Heart right ventricle (tissue), 16 donors: Measurements from ENCODE around the gene HSPA4L. TPM values are rescaled to one million over a fixed set of nuclear protein-coding genes. Genes with fewer than 3 reads are reported as not detected.

Experiments used
- ATAC-seq, 8 donors: fragments of 200-7000 bp; cut with Tn5 transposase; one replicate each; pipeline ENCODE4 v1.9.1; 2020; ENCODE audit warnings: mild to moderate bottlenecking in 8 of 8, moderate library complexity in 8 of 8, moderate number of reproducible peaks in 1 of 8
- DNase-seq, 2 donors: peaks; one replicate each; pipeline ENCODE4 v3.0.0-alpha.2; 2020
- H3K27ac ChIP-seq, 10 donors: fragments of 200-600 bp; sonication (generic) in 2 of 10; one replicate each; pipeline versions ENCODE4 v1.5.0 to v1.8.0; 2020 to 2022; ENCODE audit warnings: mild to moderate bottlenecking in 3 of 10
- H3K27me3 ChIP-seq, 7 donors: fragments of 200-600 bp; one replicate each; pipeline ENCODE4 v1.8.0; 2021 to 2022; ENCODE audit warnings: mild to moderate bottlenecking in 2 of 7
- H3K36me3 ChIP-seq, 9 donors: fragments of 200-600 bp; sonication (generic) in 1 of 9; one replicate each; pipeline versions ENCODE4 v1.5.0 to v1.8.0; 2020 to 2022; ENCODE audit warnings: mild to moderate bottlenecking in 2 of 9
- H3K4me1 ChIP-seq, 9 donors: fragments of 200-600 bp; sonication (generic) in 1 of 9; one replicate each; pipeline versions ENCODE4 v1.5.0 to v1.8.0; 2020 to 2022; ENCODE audit warnings: mild to moderate bottlenecking in 4 of 9
- H3K4me3 ChIP-seq, 10 donors: fragments of 200-600 bp; sonication (generic) in 2 of 10; one replicate each; pipeline versions ENCODE4 v1.5.0 to v1.8.0; 2020 to 2022; ENCODE audit warnings: mild to moderate bottlenecking in 7 of 10, moderate library complexity in 2 of 10
- H3K9me3 ChIP-seq, 11 donors: fragments of 200-600 bp in 10 of 11; sonication (generic) in 2 of 11; one replicate each; pipeline versions ENCODE4 v1.5.0 to v1.8.0; 2013 to 2022; ENCODE audit warnings: mild to moderate bottlenecking in 2 of 11, control low read depth in 1 of 11, moderate library complexity in 1 of 11
- WGBS, 2 donors: extraction: QIAGEN DNeasy Blood & Tissue Kit; methylation state at CpG; one replicate each; pipeline ENCODE4 v1.1.7; 2013; ENCODE audit warnings: inconsistent platforms in 1 of 2; 5-methylcytosine and 5-hydroxymethylcytosine counted together
- intact Hi-C, 10 donors: fragments of 100-400 bp; cut with DNase I; formaldehyde crosslinking; loops; one replicate each; pipeline versions ENCODE4 v1.11.1 to v1.14.2; 2022
- polyA plus RNA-seq, 2 donors: library from polyadenylated mRNA; stranded (reverse); fragments of 200-250 nt; gene quantifications; one replicate each; pipeline ENCODE4 v1.2.3, GENCODE V29; 2013
- total RNA-seq, 10 donors: library from RNA; stranded (reverse); fragmentation: NEBNext Ultra II Directional in 3 of 10; extraction: Animal tissue kit (Norgen Biotek cat#: 25700) in 3 of 10; gene quantifications; one replicate each; pipeline versions ENCODE4 v1.2.1 to v1.2.4, GENCODE V29; 2021 to 2023
- TF ChIP-seq, protein P1 (sequence below), 9 donors: fragments of 200-600 bp; sonication (generic) in 2 of 9; IDR thresholded peaks; one replicate each; pipeline versions ENCODE4 v1.5.0 to v1.8.0; 2021 to 2022; ENCODE audit warnings: antibody characterized with exemption in 9 of 9, mild to moderate bottlenecking in 5 of 9, moderate library complexity in 1 of 9
- donor health status: Arrhythmogenic right ventricular cardiomyopathy.
- donor health status: ischemic (EF 13 %, LVEDD 7.1; RV severe dilation, severe dysfunction).
- donor health status: healthy with polysubstance abuse.
- donor health status: DM: no; HTN: yes; CAD: no.
- donor health status: DM: no; HTN: no; CAD: no.
- donor health status: ischemic (EF 25% LVEDD 6.9; RV normal size, moderate dysfunction).
- donor health status: ischemic (EF 25% LVEDD 5.7; RV mildly dilated, moderate dysfunction).
- donor health status: healthy.
- donor health status: DM: yes; HTN: yes; CAD: no.
- donor health status: Ischemic cardiomyopathy.
- donor health status: ischemic (EF 35%, LVEDD 5.7; RV mildly dilated, moderate dysfunction).
- donor health status: nonischemic (EF 11% LVEDD 7.7; RV severe dilation, severe dysfunction).
- donor health status: DM: yes; HTN: yes; CAD: no.
- donor health status: PGD.
- donor health status: ischemic (EF 29% LVEDD 5.4; RV normal size, mild dysfunction).
- donor health status: nonischemic (EF 23%, LVEDD 6.1; RV moderate dilation, normal function).

Gene HSPA4L
- total and polyA plus RNA-seq, 12 donors = 1.2 to 21.9 (median 11.1) TPM

- intact Hi-C loops = loop anchor here in 1 of 10 donors (5.0 kb wide), 1 partner anchor 130 kb away; no protein-coding TSS in a partner anchor
- Histone ChIP-seq H3K27ac (no peak overlapping the region), H3K27me3 (peaks cover 0 to 5% (median 0%) of the 10 kb centered on the region in 7 donors), H3K4me1 (no peaks in the 10 kb centered on the region), H3K9me3 (no peaks in the 10 kb centered on the region), H3K36me3 (no peaks in the 10 kb centered on the region), H3K4me3 (no peak overlapping the region)
- WGBS, 2 donors = 37 to 59% methylated on average over 4 of the region's 4 CpGs
- TF ChIP-seq, protein P1, sequence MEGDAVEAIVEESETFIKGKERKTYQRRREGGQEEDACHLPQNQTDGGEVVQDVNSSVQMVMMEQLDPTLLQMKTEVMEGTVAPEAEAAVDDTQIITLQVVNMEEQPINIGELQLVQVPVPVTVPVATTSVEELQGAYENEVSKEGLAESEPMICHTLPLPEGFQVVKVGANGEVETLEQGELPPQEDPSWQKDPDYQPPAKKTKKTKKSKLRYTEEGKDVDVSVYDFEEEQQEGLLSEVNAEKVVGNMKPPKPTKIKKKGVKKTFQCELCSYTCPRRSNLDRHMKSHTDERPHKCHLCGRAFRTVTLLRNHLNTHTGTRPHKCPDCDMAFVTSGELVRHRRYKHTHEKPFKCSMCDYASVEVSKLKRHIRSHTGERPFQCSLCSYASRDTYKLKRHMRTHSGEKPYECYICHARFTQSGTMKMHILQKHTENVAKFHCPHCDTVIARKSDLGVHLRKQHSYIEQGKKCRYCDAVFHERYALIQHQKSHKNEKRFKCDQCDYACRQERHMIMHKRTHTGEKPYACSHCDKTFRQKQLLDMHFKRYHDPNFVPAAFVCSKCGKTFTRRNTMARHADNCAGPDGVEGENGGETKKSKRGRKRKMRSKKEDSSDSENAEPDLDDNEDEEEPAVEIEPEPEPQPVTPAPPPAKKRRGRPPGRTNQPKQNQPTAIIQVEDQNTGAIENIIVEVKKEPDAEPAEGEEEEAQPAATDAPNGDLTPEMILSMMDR (IDR thresholded peaks at IDR 0.05) = no peak
- no peak for ATAC-seq
- no peak for DNase-seq
Observed at GRCh38 chr4:127737295-127737694, 44.8 kb upstream of the HSPA4L start.

DNA sequence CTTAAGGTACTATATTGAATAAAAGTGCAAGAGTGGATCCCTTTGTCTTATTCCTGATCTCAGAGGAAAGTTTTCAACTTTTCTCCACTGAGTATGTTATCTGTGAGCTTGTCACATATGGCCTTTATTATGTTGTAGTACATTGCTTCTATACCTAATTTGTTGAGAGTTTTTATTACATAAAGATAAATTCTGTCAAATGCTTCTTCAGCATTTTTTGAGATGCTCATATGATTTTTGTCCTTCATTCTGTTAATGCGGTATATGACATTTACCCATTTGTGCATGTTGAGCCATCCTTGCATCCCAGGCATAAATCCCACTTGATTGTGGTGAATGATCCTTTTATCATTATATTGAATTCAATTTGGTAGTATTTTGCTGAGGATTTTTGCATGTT, 40.9 kb upstream of the HSPA4L start:
- intact Hi-C loops = no loop called here

GRCh38 chr4:127747883-127748282, 34.2 kb upstream of the HSPA4L start:
- no peak for ATAC-seq
- 83 to 84% methylated on average over 4 of the region's 4 CpGs for WGBS, 2 donors
- Histone ChIP-seq H3K4me1 (no peaks in the 10 kb centered on the region), H3K4me3 (no peak overlapping the region), H3K27me3 (peaks cover 0 to 10% (median 0%) of the 10 kb centered on the region in 7 donors), H3K36me3 (no peaks in the 10 kb centered on the region), H3K27ac (no peak overlapping the region), H3K9me3 (peaks cover 0 to 34% (median 7%) of the 10 kb centered on the region in 11 donors)
- TF ChIP-seq, protein P1 (IDR thresholded peaks at IDR 0.05) = no peak
- intact Hi-C loops = loop anchor here in 1 of 10 donors (1.0 kb wide), 1 partner anchor 19 kb away; no protein-coding TSS in a partner anchor
- no peak for DNase-seq

More for the DNA sequence above, 40.9 kb upstream of the HSPA4L start:
- no peaks in the 10 kb centered on the region for H3K4me1 ChIP-seq
- H3K9me3 ChIP-seq = no peaks in the 10 kb centered on the region
- H3K4me3 ChIP-seq = no peak overlapping the region
- ATAC-seq (no peak), DNase-seq (no peak)
- peaks cover 0 to 12% (median 0%) of the 10 kb centered on the region in 7 donors for H3K27me3 ChIP-seq
- no peaks in the 10 kb centered on the region for H3K36me3 ChIP-seq
- TF ChIP-seq, protein P1 (IDR thresholded peaks at IDR 0.05) = no peak
- no peak overlapping the region for H3K27ac ChIP-seq
- 97 to 99% methylated on average over 1 of the region's 1 CpG for WGBS, 2 donors

GRCh38 chr4:127748957-127749356, 33.2 kb upstream of the HSPA4L start:
- H3K4me1 ChIP-seq = no peaks in the 10 kb centered on the region
- H3K27me3 ChIP-seq = peaks cover 0 to 10% (median 0%) of the 10 kb centered on the region in 7 donors
- DNase-seq (no peak), ATAC-seq (no peak)
- H3K27ac ChIP-seq = no peak overlapping the region
- TF ChIP-seq, protein P1 (IDR thresholded peaks at IDR 0.05) = no peak
- intact Hi-C loops = loop anchor here in 1 of 10 donors (1.0 kb wide), 1 partner anchor 18 kb away; no protein-coding TSS in a partner anchor
- no peaks in the 10 kb centered on the region for H3K36me3 ChIP-seq
- 83 to 89% methylated on average over 2 of the region's 2 CpGs for WGBS, 2 donors
- peaks cover 0 to 37% (median 7%) of the 10 kb centered on the region in 11 donors for H3K9me3 ChIP-seq
- H3K4me3 ChIP-seq = no peak overlapping the region
